Esophagus muscularis mucosa (tissue), 4 donors: ENCODE data around the gene LHFPL2. TPM values are rescaled to one million over a fixed set of nuclear protein-coding genes. Genes with fewer than 3 reads are reported as not detected.

Source experiments
- DNase-seq: peaks from one replicate; pipeline ENCODE4 v3.0.0-alpha.2; 2017; ENCODE audit errors: extremely low spot score
- H3K27ac ChIP-seq, 4 donors: fragments of 200-600 bp; sonication (generic); replicated peaks in 1 of 4; 1 replicate in 3 of 4; 2 replicates in 1 of 4; pipeline ENCODE4 v1.5.1; 2016 to 2019; ENCODE audit warnings: mild to moderate bottlenecking in 1 of 4
- H3K27me3 ChIP-seq, 4 donors: fragments of 200-600 bp; sonication (generic); one replicate each; pipeline versions ENCODE4 v1.5.1 to v1.6.0; 2016 to 2019
- H3K36me3 ChIP-seq, 4 donors: fragments of 200-600 bp; sonication (generic); one replicate each; pipeline ENCODE4 v1.5.1; 2016 to 2019
- H3K4me1 ChIP-seq, 4 donors: fragments of 200-600 bp; sonication (generic); one replicate each; pipeline ENCODE4 v1.5.1; 2016 to 2019
- H3K4me3 ChIP-seq, 4 donors: fragments of 200-600 bp; sonication (generic); 1 replicate in 2 of 4; 2 replicates in 2 of 4; pipeline ENCODE4 v1.5.1; 2016 to 2019; ENCODE audit warnings: mild to moderate bottlenecking in 4 of 4, moderate library complexity in 1 of 4
- H3K9me3 ChIP-seq, 4 donors: fragments of 200-600 bp; sonication (generic); 1 replicate in 3 of 4; 2 replicates in 1 of 4; pipeline ENCODE4 v1.5.1; 2016 to 2019
- CTCF ChIP-seq, 3 experiments: fragments of 200-600 bp in 2 of 3; fragments of 450-650 bp in 1 of 3; sonication (generic) in 2 of 3; IDR thresholded peaks; one replicate each; pipeline ENCODE4 v1.5.1; 2017 to 2019; ENCODE audit warnings: antibody characterized with exemption in 3 of 3, mild to moderate bottlenecking in 2 of 3, moderate library complexity in 1 of 3
- EP300 ChIP-seq: sonication (generic); formaldehyde crosslinking; IDR thresholded peaks from one replicate; pipeline ENCODE4 v1.6.1; 2017; ENCODE audit warnings: antibody characterized with exemption
- POLR2A ChIP-seq: fragments of 450-650 bp; IDR thresholded peaks from one replicate; pipeline ENCODE4 v1.6.1; 2017; ENCODE audit warnings: antibody characterized with exemption, moderate library complexity, mild to moderate bottlenecking, low read depth
- POLR2AphosphoS5 ChIP-seq, 2 donors: sonication (generic); formaldehyde crosslinking; IDR thresholded peaks; one replicate each; pipeline ENCODE4 v1.6.1; 2017; ENCODE audit warnings: antibody characterized with exemption in 2 of 2
- WGBS: methylation state at CpG from one replicate; pipeline ENCODE4 v1.1.5; 2018; 5-methylcytosine and 5-hydroxymethylcytosine counted together
- intact Hi-C: fragments of 100-400 bp; cut with DNase I; formaldehyde crosslinking; loops from one replicate; pipeline ENCODE4 v1.15.1; 2023
- total RNA-seq, 4 donors: library from RNA; depleted of rRNA; stranded (reverse); fragments of >200 nt; gene quantifications; one replicate each; pipeline versions ENCODE4 v1.1.0 to v1.2.1, GENCODE V29; 2016

Gene LHFPL2
- total RNA-seq, 4 donors from 2014 or later = 24.1 to 40.9 (median 28.1) TPM

- H3K4me3 ChIP-seq = no peak overlapping the region
- peaks cover 0 to 6% (median 0%) of the 10 kb centered on the region in 4 donors for H3K36me3 ChIP-seq
- peaks cover 0 to 5% (median 0%) of the 10 kb centered on the region in 4 donors for H3K9me3 ChIP-seq
- no peak overlapping the region for H3K27ac ChIP-seq
- H3K4me1 ChIP-seq = peaks cover 5 to 33% (median 26%) of the 10 kb centered on the region in 4 donors
- 61% methylated on average over 1 of the region's 1 CpG for WGBS
- TF ChIP-seq POLR2AphosphoS5 (IDR thresholded peaks at IDR 0.05) = no peak
- TF ChIP-seq CTCF (IDR thresholded peaks at IDR 0.05) = no peak
- TF ChIP-seq POLR2A = no peak
- no peak for TF ChIP-seq EP300
- H3K27me3 ChIP-seq = no peaks in the 10 kb centered on the region
- no peak for DNase-seq
- intact Hi-C loops = no loop called here
Measured at GRCh38 chr5:78615697-78616096, 32.9 kb downstream of the LHFPL2 start.

GRCh38 chr5:78614816-78615215 is 33.8 kb downstream of the LHFPL2 start:
- H3K4me3 ChIP-seq = no peak overlapping the region
- intact Hi-C loops = no loop called here
- TF ChIP-seq POLR2AphosphoS5 (IDR thresholded peaks at IDR 0.05) (no peak), CTCF (IDR thresholded peaks at IDR 0.05) (no peak), EP300 (no peak), POLR2A (no peak)
- no peak for DNase-seq
- no peaks in the 10 kb centered on the region for H3K9me3 ChIP-seq
- no peaks in the 10 kb centered on the region for H3K27me3 ChIP-seq
- peaks cover 12 to 42% (median 35%) of the 10 kb centered on the region in 4 donors for H3K4me1 ChIP-seq
- no peak overlapping the region for H3K27ac ChIP-seq
- H3K36me3 ChIP-seq = peaks cover 0 to 6% (median 0%) of the 10 kb centered on the region in 4 donors

GRCh38 chr5:78613756-78614155 is 34.8 kb downstream of the LHFPL2 start:
- no peak overlapping the region for H3K27ac ChIP-seq
- H3K4me3 ChIP-seq = no peak overlapping the region
- peaks cover 15 to 53% (median 45%) of the 10 kb centered on the region in 4 donors for H3K4me1 ChIP-seq
- no peaks in the 10 kb centered on the region for H3K27me3 ChIP-seq
- 69% methylated on average over 4 of the region's 4 CpGs for WGBS
- no peak for DNase-seq
- intact Hi-C loops = no loop called here
- H3K36me3 ChIP-seq = peaks cover 0 to 6% (median 0%) of the 10 kb centered on the region in 4 donors
- H3K9me3 ChIP-seq = no peaks in the 10 kb centered on the region
- TF ChIP-seq EP300 (no peak), POLR2AphosphoS5 (IDR thresholded peaks at IDR 0.05) (no peak), POLR2A (no peak), CTCF (IDR thresholded peaks at IDR 0.05) (no peak)

GRCh38 chr5:78613151-78613533 is 35.4 kb downstream of the LHFPL2 start:
- Histone ChIP-seq H3K36me3 (peaks cover 0 to 6% (median 0%) of the 10 kb centered on the region in 4 donors), H3K27me3 (no peaks in the 10 kb centered on the region), H3K4me3 (no peak overlapping the region), H3K27ac (peak overlapping the region in 2 of 4 donors; percentile 39 to 81), H3K4me1 (peaks cover 15 to 59% (median 49%) of the 10 kb centered on the region in 4 donors), H3K9me3 (no peaks in the 10 kb centered on the region)
- no peak for TF ChIP-seq CTCF (IDR thresholded peaks at IDR 0.05)
- TF ChIP-seq EP300 = no peak
- no peak for TF ChIP-seq POLR2A
- intact Hi-C loops = no loop called here
- 83% methylated on average over 2 of the region's 2 CpGs for WGBS
- DNase-seq = no peak
